HEK293T (cell line): ENCODE results near the gene TNFSF11.

ENCODE experiments used
- ARNT ChIP-seq: fragments of 450-650 bp; IDR thresholded peaks from 2 replicates; pipeline ENCODE4 v1.6.1; 2017; ENCODE audit warnings: mild to moderate bottlenecking
- BHLHE40 ChIP-seq: fragments of 450-650 bp; IDR thresholded peaks from 2 replicates; pipeline ENCODE4 v1.6.1; 2016; ENCODE audit warnings: mild to moderate bottlenecking, moderate library complexity, borderline replicate concordance
- ELF4 ChIP-seq: fragments of 450-650 bp; IDR thresholded peaks from 2 replicates; pipeline ENCODE4 v1.6.1; 2017; ENCODE audit warnings: antibody characterized with exemption
- FOXA1 ChIP-seq: fragments of 450-650 bp; IDR thresholded peaks from 2 replicates; pipeline ENCODE4 v1.6.1; 2016; ENCODE audit warnings: mild to moderate bottlenecking
- FOXK2 ChIP-seq: fragments of 450-650 bp; IDR thresholded peaks from 2 replicates; pipeline ENCODE4 v1.6.1; 2016; ENCODE audit warnings: mild to moderate bottlenecking
- FOXM1 ChIP-seq: fragments of 450-650 bp; IDR thresholded peaks from 2 replicates; pipeline ENCODE4 v1.6.1; 2017; ENCODE audit warnings: mild to moderate bottlenecking, borderline replicate concordance
- HDGF ChIP-seq: fragments of 450-650 bp; IDR thresholded peaks from 2 replicates; pipeline ENCODE4 v1.6.1; 2017; ENCODE audit warnings: antibody characterized with exemption, borderline replicate concordance
- L3MBTL2 ChIP-seq: fragments of 450-650 bp; conservative IDR thresholded peaks from 2 replicates; pipeline ENCODE4 v1.6.1; 2016; ENCODE audit warnings: mild to moderate bottlenecking
- LEF1 ChIP-seq: fragments of 450-650 bp; IDR thresholded peaks from 2 replicates; pipeline ENCODE4 v1.6.1; 2017; ENCODE audit warnings: mild to moderate bottlenecking, borderline replicate concordance
- SP1 ChIP-seq: fragments of 450-650 bp; IDR thresholded peaks from 2 replicates; pipeline ENCODE4 v1.6.1; 2017
- SUZ12 ChIP-seq: fragments of 450-650 bp; IDR thresholded peaks from 2 replicates; pipeline ENCODE4 v1.6.1; 2016; ENCODE audit warnings: mild to moderate bottlenecking
- TARDBP ChIP-seq: fragments of 450-650 bp; IDR thresholded peaks from 2 replicates; pipeline ENCODE4 v1.6.1; 2016
- ZNF384 ChIP-seq: fragments of 450-650 bp; IDR thresholded peaks from 2 replicates; pipeline ENCODE4 v1.6.1; 2016

DNA sequence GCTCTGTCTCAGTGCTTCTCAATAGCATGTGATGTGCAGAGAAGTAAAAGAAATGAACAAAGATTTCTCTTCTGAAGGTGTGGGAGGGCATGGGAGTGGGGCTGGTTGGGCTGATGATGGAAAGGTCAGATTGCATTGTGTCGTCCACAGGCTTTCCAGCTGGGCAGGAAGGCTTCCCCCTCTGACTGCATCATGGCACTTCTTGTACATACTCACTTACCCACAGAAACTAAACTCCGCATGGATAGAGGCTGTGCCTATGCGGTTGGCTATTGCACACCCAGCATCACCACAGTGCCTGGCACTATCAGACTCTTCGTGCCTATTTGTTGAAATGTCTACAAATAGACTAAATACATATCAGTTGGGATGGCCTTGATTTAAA, 24.4 kb upstream of the TNFSF11 start:
- no peak for TF ChIP-seq SUZ12
- TF ChIP-seq ARNT = no peak
- TF ChIP-seq L3MBTL2 = no peak
- TF ChIP-seq ZNF384 = no peak
- TF ChIP-seq HDGF = no peak
- no peak for TF ChIP-seq ELF4
- no peak for TF ChIP-seq FOXK2
- no peak for TF ChIP-seq BHLHE40
- no peak for TF ChIP-seq FOXA1
- no peak for TF ChIP-seq FOXM1
- no peak for TF ChIP-seq TARDBP
- TF ChIP-seq SP1 = no peak
- TF ChIP-seq LEF1 = no peak
